IMR-90 (cell line): ENCODE results near the gene EXOC3L4. TPM values are rescaled to one million over a fixed set of nuclear protein-coding genes. Genes with fewer than 3 reads are reported as not detected.
A peak's percentile ranks its signal among the peaks of the same experiment; 100 is the strongest.
"Not testable (repeated sequence)": the region's sequence is repeated elsewhere in the genome, so short reads cannot be mapped to it uniquely, and the experiment has no call there.

Experiments
- ATAC-seq: fragments of 200-7000 bp; cut with Tn5 transposase; 2 replicates; pipeline ENCODE4 v1.9.1; 2020; ENCODE audit warnings: low read depth, mild to moderate bottlenecking, moderate library complexity
- BruUV-seq: library from RNA; stranded (reverse); fragments of 400-500 nt; replicated peaks from 2 replicates; lab custom pipeline; 2021; lab: Mats Ljungman, UMichigan
- CTCF ChIA-PET: fragments of 300-600 bp; formaldehyde crosslinking; extraction: SDS; loops from one replicate; lab custom pipeline; 2021; ENCODE audit warnings: antibody characterized with exemption; lab: Yijun Ruan, JAX
- POLR2A ChIA-PET: fragments of 300-600 bp; sonication (Branson Sonifier 250); formaldehyde crosslinking; loops from one replicate; lab custom pipeline; 2022; ENCODE audit warnings: antibody characterized with exemption; ENCODE audit not compliant: unreplicated experiment; lab: Charles Lee
- DNase-seq: peaks from one replicate; pipeline ENCODE4 v3.0.0; 2013
- H2AFZ ChIP-seq: replicated peaks from 2 replicates; pipeline ENCODE3; 2013; ENCODE audit warnings: low read length, mild to moderate bottlenecking; ENCODE audit not compliant: poor library complexity
- H2AK5ac ChIP-seq: 2 replicates; pipeline ENCODE4 v1.6.1; 2013; ENCODE audit warnings: low read depth, low read length, inconsistent platforms
- H2AK9ac ChIP-seq: replicated peaks from 2 replicates; pipeline ENCODE3; 2013; ENCODE audit warnings: mild to moderate bottlenecking, low read depth, low read length, moderate library complexity; ENCODE audit not compliant: poor library complexity
- H2BK120ac ChIP-seq: 2 replicates; pipeline ENCODE4 v1.6.1; 2013; ENCODE audit warnings: low read depth, low read length, inconsistent platforms
- H2BK15ac ChIP-seq: 3 replicates; pipeline ENCODE4 v1.6.1; 2013; ENCODE audit warnings: low read depth, low read length, inconsistent platforms
- H2BK20ac ChIP-seq: 2 replicates; pipeline ENCODE4 v1.6.1; 2013; ENCODE audit warnings: low read depth, mild to moderate bottlenecking, inconsistent platforms, low read length, moderate library complexity
- H2BK5ac ChIP-seq: 2 replicates; pipeline ENCODE4 v1.6.1; 2013; ENCODE audit warnings: mild to moderate bottlenecking, low read depth, low read length, inconsistent platforms; ENCODE audit not compliant: poor library complexity, severe bottlenecking
- H3K14ac ChIP-seq: replicated peaks from 2 replicates; pipeline ENCODE4 v1.6.1; 2013; ENCODE audit warnings: low read depth, low read length, inconsistent platforms
- H3K18ac ChIP-seq: 2 replicates; pipeline ENCODE4 v1.6.1; 2013; ENCODE audit warnings: low read depth, low read length, control low read depth
- H3K23ac ChIP-seq: 2 replicates; pipeline ENCODE4 v1.6.1; 2013; ENCODE audit warnings: low read depth, low read length, inconsistent platforms
- H3K27ac ChIP-seq: 2 replicates; pipeline ENCODE4 v1.5.1; 2013; ENCODE audit warnings: mild to moderate bottlenecking, control low read depth, low read length; ENCODE audit not compliant: insufficient read depth
- H3K27me3 ChIP-seq: 2 replicates; pipeline ENCODE4 v1.6.1; 2013; ENCODE audit warnings: low read length; ENCODE audit not compliant: control insufficient read depth, insufficient read depth
- H3K36me3 ChIP-seq: 2 replicates; pipeline ENCODE4 v1.6.1; 2013; ENCODE audit warnings: low read length, mixed read lengths; ENCODE audit not compliant: control insufficient read depth, insufficient read depth
- H3K4ac ChIP-seq: 2 replicates; pipeline ENCODE4 v1.6.1; 2013; ENCODE audit warnings: low read depth, low read length, inconsistent platforms
- H3K4me1 ChIP-seq: 2 replicates; pipeline ENCODE4 v1.6.1; 2013; ENCODE audit warnings: low read length, mixed read lengths; ENCODE audit not compliant: control insufficient read depth, insufficient read depth
- H3K4me2 ChIP-seq: 2 replicates; pipeline ENCODE4 v1.6.1; 2013; ENCODE audit warnings: low read depth, mild to moderate bottlenecking, control low read depth, low read length, moderate library complexity
- H3K4me3 ChIP-seq: 2 replicates; pipeline ENCODE4 v1.5.1; 2013; ENCODE audit warnings: low read depth, mild to moderate bottlenecking, control low read depth, low read length, moderate library complexity; ENCODE audit not compliant: insufficient read depth
- H3K56ac ChIP-seq: 2 replicates; pipeline ENCODE4 v1.6.1; 2013; ENCODE audit warnings: low read length, inconsistent platforms; ENCODE audit not compliant: insufficient read depth; ENCODE audit errors: extremely low read depth
- H3K79me1 ChIP-seq, 2 experiments: 2 replicates each; pipeline ENCODE4 v1.6.1; 2013; ENCODE audit warnings: low read length in 2 of 2, inconsistent platforms in 1 of 2, low read depth in 1 of 2
- H3K9ac ChIP-seq: 2 replicates; pipeline ENCODE4 v1.6.1; 2013; ENCODE audit warnings: low read depth, low read length, control low read depth
- H3K9me1 ChIP-seq: 2 replicates; pipeline ENCODE4 v1.6.1; 2013; ENCODE audit warnings: low read length, inconsistent platforms; ENCODE audit not compliant: insufficient read depth
- H3K9me3 ChIP-seq: 2 replicates; pipeline ENCODE4 v1.6.1; 2013; ENCODE audit warnings: low read length; ENCODE audit not compliant: control insufficient read depth, insufficient read depth
- H4K20me1 ChIP-seq: 2 replicates; pipeline ENCODE4 v1.6.1; 2013; ENCODE audit warnings: low read length, inconsistent platforms; ENCODE audit not compliant: insufficient read depth
- H4K5ac ChIP-seq: 2 replicates; pipeline ENCODE4 v1.6.1; 2013; ENCODE audit warnings: mild to moderate bottlenecking, low read depth, low read length, control low read depth
- H4K8ac ChIP-seq, 2 experiments: 2 replicates each; pipeline ENCODE4 v1.6.1; 2013; ENCODE audit warnings: low read depth in 2 of 2, low read length in 2 of 2, control low read depth in 1 of 2, inconsistent platforms in 1 of 2
- H4K91ac ChIP-seq: 2 replicates; pipeline ENCODE4 v1.6.1; 2013; ENCODE audit warnings: low read depth, low read length, inconsistent platforms; ENCODE audit not compliant: insufficient read depth
- CHD1 ChIP-seq: IDR thresholded peaks from 2 replicates; pipeline ENCODE4 v1.6.1; 2012; ENCODE audit warnings: low read depth, low read length, improper control_type of control experiment
- MAFK ChIP-seq: IDR thresholded peaks from 2 replicates; pipeline ENCODE4 v1.6.1; 2012; ENCODE audit warnings: low read depth, low read length, improper control_type of control experiment
- POLR2A ChIP-seq: IDR thresholded peaks from 2 replicates; pipeline ENCODE4 v1.6.1; 2012; ENCODE audit warnings: mild to moderate bottlenecking, low read depth, low read length
- WGBS, 2 experiments: methylation state at CpG; one replicate each; pipeline versions ENCODE4 v1.1.5 to v1.1.7; 2013; ENCODE audit warnings: missing lambda C conversion rate in 2 of 2; ENCODE audit not compliant: insufficient read length in 1 of 2; ENCODE audit errors: extremely low coverage in 2 of 2; 5-methylcytosine and 5-hydroxymethylcytosine counted together
- dilution Hi-C: fragments of 300-500 bp; cut with HindIII; formaldehyde crosslinking; loops from one replicate; pipeline ENCODE4 v1.14.3; 2018; ENCODE audit warnings: low sequenced_read_pairs; ENCODE audit not compliant: unreplicated experiment
- in situ Hi-C: fragments of 300-500 bp; cut with MboI; formaldehyde crosslinking; loops from 3 replicates; pipeline ENCODE4 v1.14.3; 2019; ENCODE audit warnings: low sequenced_read_pairs, inconsistent platforms, mixed read lengths
- intact Hi-C: fragments of 100-400 bp; cut with micrococcal nuclease; formaldehyde crosslinking; loops from 2 replicates; pipeline ENCODE4 v1.10.0; 2022
- polyA plus RNA-seq, 3 experiments: library from polyadenylated mRNA; depleted of rRNA; stranded (reverse); fragments of >200 nt; gene quantifications; 2 replicates each; pipeline ENCODE4 v1.2.3, GENCODE V29; 2012; ENCODE audit warnings: low replicate concordance in 1 of 3
- total RNA-seq: library from RNA; depleted of rRNA; stranded (reverse); fragments of >200 nt; gene quantifications from 2 replicates; pipeline ENCODE4 v1.2.3, GENCODE V29; 2012
- TF ChIP-seq, protein P1 (sequence below): conservative IDR thresholded peaks from 2 replicates; pipeline ENCODE4 v1.5.1; 2012; ENCODE audit warnings: mild to moderate bottlenecking, low read depth, low read length, improper control_type of control experiment

Gene EXOC3L4
- total and polyA plus RNA-seq, 2 of the 4 experiments (the other 2 are of a cell fraction) = not detected

- ChIA-PET POLR2A (no interaction called here), CTCF (no interaction called here)
- Histone ChIP-seq H2BK20ac (no peak overlapping the region), H3K36me3 (no peaks in the 10 kb centered on the region), H3K18ac (no peak overlapping the region), H3K79me1 (no peaks in the 10 kb centered on the region), H3K4me3 (no peak overlapping the region), H2BK5ac (no peak overlapping the region), H2BK15ac (no peak overlapping the region), H3K27me3 (peaks cover 39% of the 10 kb centered on the region), H4K20me1 (no peaks in the 10 kb centered on the region), H3K4me1 (peaks cover 2% of the 10 kb centered on the region; the same call in 1 of the 2 replicates), H2AK5ac (no peak overlapping the region), H2AFZ (peak overlapping the region; percentile 58), H3K56ac (no peak overlapping the region), H3K4me2 (no peak overlapping the region), H2AK9ac (no peak overlapping the region), H3K9me1 (no peaks in the 10 kb centered on the region), H4K8ac (no peak overlapping the region), H3K23ac (no peak overlapping the region), H3K9ac (no peak overlapping the region), H2BK120ac (no peak overlapping the region), H3K9me3 (no peaks in the 10 kb centered on the region), H3K27ac (no peak overlapping the region), H3K14ac (no peak overlapping the region), H4K5ac (no peak overlapping the region), H3K4ac (no peak overlapping the region), H4K91ac (no peak overlapping the region)
- no CpG with 5 or more reads among the region's 6 CpGs for WGBS, 2 experiments
- intact Hi-C loops (no loop called here), in situ Hi-C loops (no loop called here), dilution Hi-C loops (no loop called here)
- DNase-seq (peak; percentile 13), ATAC-seq (peak; percentile 86)
- TF ChIP-seq, protein P1, sequence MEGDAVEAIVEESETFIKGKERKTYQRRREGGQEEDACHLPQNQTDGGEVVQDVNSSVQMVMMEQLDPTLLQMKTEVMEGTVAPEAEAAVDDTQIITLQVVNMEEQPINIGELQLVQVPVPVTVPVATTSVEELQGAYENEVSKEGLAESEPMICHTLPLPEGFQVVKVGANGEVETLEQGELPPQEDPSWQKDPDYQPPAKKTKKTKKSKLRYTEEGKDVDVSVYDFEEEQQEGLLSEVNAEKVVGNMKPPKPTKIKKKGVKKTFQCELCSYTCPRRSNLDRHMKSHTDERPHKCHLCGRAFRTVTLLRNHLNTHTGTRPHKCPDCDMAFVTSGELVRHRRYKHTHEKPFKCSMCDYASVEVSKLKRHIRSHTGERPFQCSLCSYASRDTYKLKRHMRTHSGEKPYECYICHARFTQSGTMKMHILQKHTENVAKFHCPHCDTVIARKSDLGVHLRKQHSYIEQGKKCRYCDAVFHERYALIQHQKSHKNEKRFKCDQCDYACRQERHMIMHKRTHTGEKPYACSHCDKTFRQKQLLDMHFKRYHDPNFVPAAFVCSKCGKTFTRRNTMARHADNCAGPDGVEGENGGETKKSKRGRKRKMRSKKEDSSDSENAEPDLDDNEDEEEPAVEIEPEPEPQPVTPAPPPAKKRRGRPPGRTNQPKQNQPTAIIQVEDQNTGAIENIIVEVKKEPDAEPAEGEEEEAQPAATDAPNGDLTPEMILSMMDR = no peak
- TF ChIP-seq CHD1 (no peak), MAFK (no peak), POLR2A (no peak)
- no TSS peak for BruUV-seq
These were observed 60.5 kb downstream of the EXOC3L4 start for GRCh38 chr14:103155010-103155409.

DNA sequence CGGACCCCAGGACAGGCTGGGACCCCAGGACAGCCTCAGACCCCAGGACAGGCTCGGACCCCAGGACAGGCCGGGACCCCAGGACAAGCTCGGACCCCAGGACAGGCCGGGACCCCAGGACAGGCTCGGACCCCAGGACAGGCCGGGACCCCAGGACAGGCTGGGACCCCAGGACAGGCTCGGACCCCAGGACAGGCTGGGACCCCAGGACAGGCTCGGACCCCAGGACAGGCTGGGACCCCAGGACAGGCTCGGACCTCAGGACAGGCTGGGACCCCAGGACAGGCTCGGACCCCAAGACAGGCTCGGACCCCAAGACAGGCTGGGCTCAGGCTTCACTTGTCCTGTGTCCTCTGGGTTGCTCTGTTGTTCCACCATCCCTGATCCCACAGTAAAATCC is 60.9 kb downstream of the EXOC3L4 start:
- H3K9me1 ChIP-seq, BruUV-seq, H4K20me1 ChIP-seq, CTCF ChIA-PET, H3K27ac ChIP-seq, intact Hi-C loops, H3K23ac ChIP-seq, H3K9ac ChIP-seq, H3K4me3 ChIP-seq, H4K8ac ChIP-seq, H2BK15ac ChIP-seq, ATAC-seq, H2BK5ac ChIP-seq, H4K5ac ChIP-seq, H3K4me2 ChIP-seq, H3K36me3 ChIP-seq, H3K56ac ChIP-seq, H2AK5ac ChIP-seq, dilution Hi-C loops, H3K18ac ChIP-seq, DNase-seq, H3K4me1 ChIP-seq, H3K9me3 ChIP-seq, H3K14ac ChIP-seq, H2AK9ac ChIP-seq, H3K4ac ChIP-seq, in situ Hi-C loops, H4K91ac ChIP-seq, H3K79me1 ChIP-seq, POLR2A ChIA-PET: not testable (repeated sequence)
- 0 out of 2 replicates have a peak overlapping the region, but pooled peaks have one; percentile 7 for H2BK20ac ChIP-seq
- no CpG with 5 or more reads among the region's 12 CpGs for WGBS, 2 experiments
- H3K27me3 ChIP-seq = peaks cover 41% of the 10 kb centered on the region
- H2AFZ ChIP-seq = peak overlapping the region; percentile 58
- H2BK120ac ChIP-seq = peak overlapping the region; percentile 4; the same call in 1 of the 2 replicates
